ENCODE data around the gene SCN3B. TPM values are rescaled to one million over a fixed set of nuclear protein-coding genes. Genes with fewer than 3 reads are reported as not detected.

SCN3B gene
- total RNA-seq: 1 to 10 TPM; 2.0 to 3.0 (median 2.6) TPM
- polyA plus RNA-seq: 1 to 10 TPM in 1 of 3 donors, under 1 TPM in 1, not detected in 1; 0.60 to 1.5 TPM

- H3K27me3 ChIP-seq: peaks cover 0 to 33% (median 24%) of the 10 kb centered on the region in 3 donors
- H3K36me3 ChIP-seq: no peaks in the 10 kb centered on the region
- peaks cover 0 to 20% (median 19%) of the 10 kb centered on the region in 4 donors for H3K4me1 ChIP-seq
- intact Hi-C loops (cut with DNase I): no loop called here
- H3K9me3 ChIP-seq: no peaks in the 10 kb centered on the region
- peak within 1 kb of the TSS; percentile 21 to 60 (median 52) for H3K4me3 ChIP-seq
- H3K27ac ChIP-seq: peak within 1 kb of the TSS in 3 of 4 donors; percentile 9 to 70 (median 54)
- 1 to 2% methylated on average over 44 of the region's 44 CpGs for WGBS, 2 donors
- TF ChIP-seq CTCF (IDR thresholded peaks at IDR 0.05) (no peak), POLR2AphosphoS5 (IDR thresholded peaks at IDR 0.05) (peak in 2 of 4 donors; percentile 27 to 40)
- peak; percentile 71 for DNase-seq
These were observed at the start of gene SCN3B for GRCh38 chr11:123654566-123655081. Gene SCN3B, minus strand, starts transcription at chr11:123654624. Its CDS starts 823 bp downstream, at chr11:123653801.

- H3K9me3 ChIP-seq: no peaks in the 10 kb centered on the region
- DNase-seq: no peak
- intact Hi-C loops (cut with DNase I): loop anchor here (10.0 kb wide), 1 partner anchor 188 kb away; no protein-coding TSS in a partner anchor
- no peaks in the 10 kb centered on the region for H3K4me1 ChIP-seq
- 60 to 86% methylated on average over 2 of the region's 2 CpGs for WGBS, 2 donors
- peaks cover 0 to 4% (median 0%) of the 10 kb centered on the region in 3 donors for H3K27me3 ChIP-seq
- no peak overlapping the region for H3K27ac ChIP-seq
- TF ChIP-seq CTCF (IDR thresholded peaks at IDR 0.05): no peak
- TF ChIP-seq POLR2AphosphoS5 (IDR thresholded peaks at IDR 0.05): no peak
- no peak for TF ChIP-seq EP300 (IDR thresholded peaks at IDR 0.05)
- TF ChIP-seq POLR2A (IDR thresholded peaks at IDR 0.05): no peak
- H3K36me3 ChIP-seq: no peaks in the 10 kb centered on the region
- no peak overlapping the region for H3K4me3 ChIP-seq
These were observed 48.3 kb upstream of the SCN3B start for GRCh38 chr11:123702696-123703095.

- WGBS, 2 donors: 66 to 82% methylated on average over 9 of the region's 9 CpGs
These were observed 47.7 kb upstream of the SCN3B start for GRCh38 chr11:123702139-123702538.

GRCh38 chr11:123700772-123701171 lies 46.3 kb upstream of the SCN3B start:
- no peak overlapping the region for H3K27ac ChIP-seq
- no peaks in the 10 kb centered on the region for H3K36me3 ChIP-seq
- no peak overlapping the region for H3K4me3 ChIP-seq
- H3K9me3 ChIP-seq: no peaks in the 10 kb centered on the region
- H3K27me3 ChIP-seq: peaks cover 0 to 4% (median 0%) of the 10 kb centered on the region in 3 donors
- no peak for TF ChIP-seq POLR2AphosphoS5 (IDR thresholded peaks at IDR 0.05)
- TF ChIP-seq EP300 (IDR thresholded peaks at IDR 0.05): no peak
- TF ChIP-seq POLR2A (IDR thresholded peaks at IDR 0.05): no peak
- TF ChIP-seq CTCF (IDR thresholded peaks at IDR 0.05): no peak
- DNase-seq: no peak
- intact Hi-C loops (cut with DNase I): loop anchor here (10.0 kb wide), 1 partner anchor 186 kb away; no protein-coding TSS in a partner anchor
- 29 to 64% methylated on average over 3 of the region's 3 CpGs for WGBS, 2 donors
- H3K4me1 ChIP-seq: no peaks in the 10 kb centered on the region

More at GRCh38 chr11:123702139-123702538, 47.7 kb upstream of the SCN3B start:
- no peak for TF ChIP-seq POLR2A (IDR thresholded peaks at IDR 0.05)
- no peak for TF ChIP-seq CTCF (IDR thresholded peaks at IDR 0.05)
- TF ChIP-seq EP300 (IDR thresholded peaks at IDR 0.05): no peak
- TF ChIP-seq POLR2AphosphoS5 (IDR thresholded peaks at IDR 0.05): no peak
- Histone ChIP-seq H3K27ac (no peak overlapping the region), H3K9me3 (no peaks in the 10 kb centered on the region), H3K4me3 (no peak overlapping the region), H3K4me1 (no peaks in the 10 kb centered on the region), H3K27me3 (peaks cover 0 to 4% (median 0%) of the 10 kb centered on the region in 3 donors), H3K36me3 (no peaks in the 10 kb centered on the region)
- DNase-seq: no peak
- intact Hi-C loops (cut with DNase I): loop anchor here (10.0 kb wide), 1 partner anchor 187 kb away; no protein-coding TSS in a partner anchor
